GM18508 (cell line): ENCODE data around the gene ARPC4.
"Not testable (repeated sequence)": the region's sequence is repeated elsewhere in the genome, so short reads cannot be mapped to it uniquely, and the experiment has no call there.

ENCODE experiments used
- ATAC-seq: cut with Tn5 transposase; IDR thresholded peaks from one replicate; pipeline ENCODE4 v1.9.1; 2021; ENCODE audit warnings: moderate number of reproducible peaks; ENCODE audit not compliant: insufficient read depth, unreplicated experiment

ARPC4 gene

GRCh38 chr3:9769426-9770275, 23.2 kb upstream of the ARPC4 start, which contains the start of gene CAMK1:
TSS of gene CAMK1 (minus strand) at chr3:9769947. CDS start at chr3:9767749, 2,198 bp downstream.
- no peak for ATAC-seq

- ATAC-seq: no peak
Measured at GRCh38 chr3:9770276-9770812, 22.5 kb upstream of the ARPC4 start.

- not testable (repeated sequence) for ATAC-seq
Measured at GRCh38 chr3:9771007-9771406, 21.9 kb upstream of the ARPC4 start.

- no peak for ATAC-seq
Measured at GRCh38 chr3:9776896-9777693, 15.8 kb upstream of the ARPC4 start.

GRCh38 chr3:9777694-9778021, 15.2 kb upstream of the ARPC4 start:
- no peak for ATAC-seq

GRCh38 chr3:9778143-9779074, 14.5 kb upstream of the ARPC4 start:
- no peak for ATAC-seq

- ATAC-seq: no peak
Measured at GRCh38 chr3:9779075-9779593, 13.7 kb upstream of the ARPC4 start.

- no peak for ATAC-seq
Measured at GRCh38 chr3:9779721-9780457, 13.0 kb upstream of the ARPC4 start.

- ATAC-seq: no peak
Measured at GRCh38 chr3:9780458-9780812, 12.4 kb upstream of the ARPC4 start.

GRCh38 chr3:9780910-9781309, 12.0 kb upstream of the ARPC4 start:
- no peak for ATAC-seq

- no peak for ATAC-seq
Measured at GRCh38 chr3:9781551-9781950, 11.3 kb upstream of the ARPC4 start.

GRCh38 chr3:9781978-9782603, 10.8 kb upstream of the ARPC4 start:
- ATAC-seq: no peak

- no peak for ATAC-seq
Measured at GRCh38 chr3:9782770-9783169, 10.1 kb upstream of the ARPC4 start.

- no peak for ATAC-seq
Measured at GRCh38 chr3:9783954-9784353, 8.9 kb upstream of the ARPC4 start.

- ATAC-seq: no peak
Measured at GRCh38 chr3:9784965-9785364, 7.9 kb upstream of the ARPC4 start.

- ATAC-seq: no peak
Measured at GRCh38 chr3:9785602-9786001, 7.3 kb upstream of the ARPC4 start.

- no peak for ATAC-seq
Measured at GRCh38 chr3:9786209-9786739, 6.6 kb upstream of the ARPC4 start.

GRCh38 chr3:9786825-9787669, 5.8 kb upstream of the ARPC4 start:
- no peak for ATAC-seq
